Psoas muscle (tissue), 8 donors: ENCODE results near the gene PPP1R12B. TPM values are rescaled to one million over a fixed set of nuclear protein-coding genes. Genes with fewer than 3 reads are reported as not detected.
A peak's percentile ranks its signal among the peaks of the same experiment; 100 is the strongest.
"Not testable (repeated sequence)": the region's sequence is repeated elsewhere in the genome, so short reads cannot be mapped to it uniquely, and the experiment has no call there.

Source experiments
- ATAC-seq, 4 donors: fragments of 200-7000 bp; cut with Tn5 transposase; one replicate each; pipeline ENCODE4 v1.9.1; 2020; ENCODE audit warnings: moderate library complexity in 3 of 4, mild to moderate bottlenecking in 2 of 4
- DNase-seq, 2 donors: peaks; one replicate each; pipeline ENCODE4 v3.0.0-alpha.2; 2020
- H3K27ac ChIP-seq: fragments of 200-600 bp; one replicate; pipeline ENCODE4 v1.8.0; 2022
- H3K27me3 ChIP-seq, 3 donors: fragments of 200-600 bp in 1 of 3; one replicate each; pipeline versions ENCODE4 v1.6.1 to v1.8.0; 2013 to 2022; ENCODE audit warnings: low read length in 2 of 3, mild to moderate bottlenecking in 2 of 3, moderate library complexity in 1 of 3; ENCODE audit not compliant: insufficient read depth in 3 of 3
- H3K36me3 ChIP-seq, 2 donors: fragments of 200-600 bp in 1 of 2; one replicate each; pipeline versions ENCODE4 v1.6.1 to v1.8.0; 2013 to 2022; ENCODE audit warnings: low read depth in 1 of 2, mild to moderate bottlenecking in 1 of 2, moderate library complexity in 1 of 2; ENCODE audit not compliant: insufficient read depth in 1 of 2
- H3K4me1 ChIP-seq: fragments of 200-600 bp; one replicate; pipeline ENCODE4 v1.8.0; 2022
- H3K4me3 ChIP-seq: fragments of 200-600 bp; one replicate; pipeline ENCODE4 v1.8.0; 2022; ENCODE audit warnings: mild to moderate bottlenecking
- H3K9me3 ChIP-seq: fragments of 200-600 bp; one replicate; pipeline ENCODE4 v1.8.0; 2022
- WGBS, 3 donors: extraction: QIAGEN DNeasy Blood & Tissue Kit; methylation state at CpG; one replicate each; pipeline versions ENCODE4 v1.1.6 to v1.1.7; 2013; 5-methylcytosine and 5-hydroxymethylcytosine counted together
- intact Hi-C, 2 donors: fragments of 100-400 bp; cut with DNase I; formaldehyde crosslinking; loops; one replicate each; pipeline versions ENCODE4 v1.11.0 to v1.14.2; 2022
- polyA plus RNA-seq, 3 donors: library from polyadenylated mRNA; stranded (reverse); fragments of 200-250 nt; gene quantifications; one replicate each; pipeline ENCODE4 v1.2.3, GENCODE V29; 2013
- total RNA-seq, 4 donors: library from RNA; stranded (reverse); fragmentation: NEBNext Ultra II Directional in 2 of 4; extraction: Animal tissue kit (Norgen Biotek cat#: 25700) in 2 of 4; gene quantifications; one replicate each; pipeline versions ENCODE4 v1.2.1 to v1.2.4, GENCODE V29; 2021 to 2023
- TF ChIP-seq, protein P1 (sequence below): fragments of 200-600 bp; IDR thresholded peaks from one replicate; pipeline ENCODE4 v1.8.0; 2022; ENCODE audit warnings: antibody characterized with exemption
- donor health status: healthy with polysubstance abuse.
- donor health status: DM: no; HTN: no; CAD: no; lungs with moderate emphysema.
- donor health status: Bipolar disorder and iron deficiency.
- donor health status: healthy.
- donor health status: DM: yes; HTN: yes; CAD: no.
- donor health status: DM: no; HTN: no; CAD: no.
- donor health status: DM: no; HTN: no; CAD: no.
- donor health status: DM: yes; HTN: yes; CAD: no.

Gene PPP1R12B
- total and polyA plus RNA-seq, 7 donors: 8.3 to 189 (median 86.1) TPM

DNA sequence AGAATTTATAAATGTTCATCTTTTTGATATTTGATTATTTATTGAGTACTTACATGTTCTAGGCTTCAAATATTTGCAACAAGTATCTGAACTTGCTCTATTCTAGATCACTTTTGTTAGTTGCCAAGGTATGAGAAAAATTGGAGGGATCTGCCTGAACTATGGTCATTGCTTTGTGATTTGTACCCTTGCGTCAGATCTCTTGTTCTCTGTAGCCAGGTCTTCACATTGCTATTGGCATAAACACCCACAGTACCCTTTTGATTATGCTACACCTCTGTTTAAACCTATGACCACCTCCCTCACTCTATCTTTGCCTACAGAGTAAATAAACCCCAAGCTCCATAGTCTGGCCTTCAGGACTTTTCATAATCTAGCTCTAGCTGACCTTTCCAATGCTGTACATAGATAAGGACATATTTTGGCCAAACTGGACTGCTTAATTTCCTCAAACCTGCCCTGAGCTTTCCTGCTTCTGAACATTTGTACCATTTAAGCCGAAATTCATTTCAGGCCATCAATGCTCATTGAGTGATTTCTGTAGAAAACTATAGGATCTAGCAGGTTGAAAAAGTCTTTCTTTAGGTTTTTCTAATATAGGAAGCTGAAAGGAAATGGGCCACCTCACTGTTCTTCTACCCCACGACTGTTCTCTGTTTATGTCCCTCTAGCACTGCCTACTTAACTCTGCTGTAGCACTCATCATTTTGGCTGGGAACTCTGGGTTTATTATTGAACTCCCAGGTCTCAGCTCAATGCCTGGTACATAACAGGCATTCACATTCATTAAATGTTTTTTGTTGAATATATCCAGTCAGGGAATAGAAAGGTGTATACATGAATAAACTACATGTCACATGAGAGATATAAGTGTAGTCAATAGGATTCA is 84.9 kb downstream of the PPP1R12B start:
- H3K4me3 ChIP-seq: no peak overlapping the region
- intact Hi-C loops: no loop called here
- no peaks in the 10 kb centered on the region for H3K9me3 ChIP-seq
- peaks cover 4% of the 10 kb centered on the region for H3K4me1 ChIP-seq
- 72 to 80% (median 74%) methylated on average over 3 of the region's 3 CpGs for WGBS, 3 donors
- TF ChIP-seq, protein P1, sequence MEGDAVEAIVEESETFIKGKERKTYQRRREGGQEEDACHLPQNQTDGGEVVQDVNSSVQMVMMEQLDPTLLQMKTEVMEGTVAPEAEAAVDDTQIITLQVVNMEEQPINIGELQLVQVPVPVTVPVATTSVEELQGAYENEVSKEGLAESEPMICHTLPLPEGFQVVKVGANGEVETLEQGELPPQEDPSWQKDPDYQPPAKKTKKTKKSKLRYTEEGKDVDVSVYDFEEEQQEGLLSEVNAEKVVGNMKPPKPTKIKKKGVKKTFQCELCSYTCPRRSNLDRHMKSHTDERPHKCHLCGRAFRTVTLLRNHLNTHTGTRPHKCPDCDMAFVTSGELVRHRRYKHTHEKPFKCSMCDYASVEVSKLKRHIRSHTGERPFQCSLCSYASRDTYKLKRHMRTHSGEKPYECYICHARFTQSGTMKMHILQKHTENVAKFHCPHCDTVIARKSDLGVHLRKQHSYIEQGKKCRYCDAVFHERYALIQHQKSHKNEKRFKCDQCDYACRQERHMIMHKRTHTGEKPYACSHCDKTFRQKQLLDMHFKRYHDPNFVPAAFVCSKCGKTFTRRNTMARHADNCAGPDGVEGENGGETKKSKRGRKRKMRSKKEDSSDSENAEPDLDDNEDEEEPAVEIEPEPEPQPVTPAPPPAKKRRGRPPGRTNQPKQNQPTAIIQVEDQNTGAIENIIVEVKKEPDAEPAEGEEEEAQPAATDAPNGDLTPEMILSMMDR: no peak
- no peaks in the 10 kb centered on the region for H3K27me3 ChIP-seq
- no peak overlapping the region for H3K27ac ChIP-seq
- no peak for DNase-seq
- ATAC-seq: no peak
- peaks cover 4 to 96% of the 10 kb centered on the region in 2 donors for H3K36me3 ChIP-seq

DNA sequence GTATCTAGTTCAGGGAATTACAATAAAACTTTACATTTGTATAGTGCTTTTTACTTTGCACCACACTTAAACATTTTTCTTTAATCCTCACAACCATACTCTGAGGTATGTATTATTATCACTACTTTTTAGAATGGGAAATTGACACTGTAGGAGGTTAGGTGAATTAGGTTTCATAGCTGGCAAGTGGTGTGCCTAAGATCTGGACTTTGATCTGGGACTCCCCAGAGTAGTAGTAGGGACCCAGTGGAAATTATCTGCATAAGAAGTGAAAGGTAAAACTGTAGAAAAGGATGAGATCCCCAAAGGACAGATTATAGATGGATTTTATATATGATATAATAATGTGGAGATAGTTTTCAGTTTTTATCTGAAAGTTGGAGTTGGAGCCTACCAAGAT is 85.6 kb downstream of the PPP1R12B start:
- Histone ChIP-seq H3K27ac (no peak overlapping the region), H3K36me3 (peaks cover 4 to 98% of the 10 kb centered on the region in 2 donors), H3K9me3 (no peaks in the 10 kb centered on the region), H3K4me3 (no peak overlapping the region), H3K27me3 (no peaks in the 10 kb centered on the region), H3K4me1 (no peaks in the 10 kb centered on the region)
- no peak for DNase-seq
- TF ChIP-seq, protein P1: no peak
- intact Hi-C loops: no loop called here
- no peak for ATAC-seq

DNA sequence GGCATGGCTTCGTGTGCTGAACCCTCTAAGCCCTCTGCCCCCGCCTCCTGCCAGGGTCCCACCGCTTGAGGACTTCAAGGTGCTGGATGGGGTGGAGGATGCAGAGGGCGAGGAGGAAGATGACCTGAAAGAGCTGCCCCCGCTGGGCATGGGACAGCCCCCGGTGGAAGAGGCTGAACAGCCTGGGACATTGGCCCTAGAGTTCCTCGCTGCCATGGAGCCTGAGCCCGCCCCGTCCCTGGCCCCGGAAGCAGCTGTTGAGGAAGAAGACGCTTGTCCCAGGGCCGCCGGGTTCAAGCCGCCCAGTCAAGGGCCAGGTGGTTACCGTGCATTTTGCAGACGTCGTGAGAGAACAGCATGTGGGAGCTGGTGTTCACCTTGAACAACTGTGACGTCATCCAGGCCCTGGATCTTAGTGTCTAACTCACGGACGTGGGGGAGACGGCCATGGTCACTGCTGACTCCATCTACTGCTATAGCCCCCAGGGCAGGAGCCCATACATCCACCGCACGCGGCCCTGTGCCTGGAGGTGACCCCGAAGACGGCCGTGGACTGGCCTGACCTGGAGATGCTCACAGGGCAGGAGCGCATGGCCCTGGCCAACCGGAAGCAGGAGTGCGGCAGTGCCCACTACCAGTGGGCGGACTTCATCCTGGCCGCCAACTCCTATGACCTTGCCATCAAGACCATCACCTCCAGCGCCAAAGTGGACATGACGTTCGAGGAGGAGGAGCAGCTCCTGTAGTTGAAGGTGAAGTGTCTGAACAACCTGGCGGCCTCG is 90.1 kb downstream of the PPP1R12B start:
- ATAC-seq (peak in 3 of 4 donors; percentile 15 to 22 (median 16)), DNase-seq (peak in 1 of 2 donors; percentile 56)
- Histone ChIP-seq H3K9me3 (no peaks in the 10 kb centered on the region), H3K4me1 (no peaks in the 10 kb centered on the region), H3K27me3 (no peaks in the 10 kb centered on the region), H3K27ac (no peak overlapping the region), H3K4me3 (no peak overlapping the region), H3K36me3 (peaks cover 0 to 99% of the 10 kb centered on the region in 2 donors)
- TF ChIP-seq, protein P1: no peak
- intact Hi-C loops: no loop called here
- WGBS, 3 donors: 95 to 97% (median 95%) methylated on average over 37 of the region's 37 CpGs

DNA sequence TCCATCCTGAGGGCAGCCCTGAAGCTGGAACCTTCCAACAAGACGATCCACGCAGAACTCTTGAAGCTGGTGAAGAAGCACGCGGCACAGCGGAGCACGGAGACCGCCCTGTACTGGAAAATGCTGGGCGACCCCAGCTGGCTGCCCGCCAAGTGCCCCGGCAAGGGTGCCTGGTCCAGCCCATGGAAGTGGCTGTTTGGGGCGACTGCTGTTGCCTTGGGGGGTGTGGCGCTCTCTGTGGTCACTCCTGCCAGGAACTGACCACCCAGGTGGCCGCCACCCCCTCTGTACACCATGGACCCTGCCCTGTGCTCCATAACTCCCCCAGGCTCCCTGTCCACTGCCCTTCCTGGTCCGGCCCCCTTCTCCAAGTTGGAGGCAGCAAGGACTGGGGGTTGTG is 90.8 kb downstream of the PPP1R12B start:
- H3K4me1 ChIP-seq: no peaks in the 10 kb centered on the region
- TF ChIP-seq, protein P1: no peak
- intact Hi-C loops: no loop called here
- H3K9me3 ChIP-seq: no peaks in the 10 kb centered on the region
- H3K36me3 ChIP-seq: peaks cover 0 to 97% of the 10 kb centered on the region in 2 donors
- ATAC-seq (peak in 3 of 4 donors; percentile 24 to 36 (median 28)), DNase-seq (peak in 1 of 2 donors; percentile 52)
- H3K27ac ChIP-seq: no peak overlapping the region
- no peak overlapping the region for H3K4me3 ChIP-seq
- 93 to 97% (median 97%) methylated on average over 14 of the region's 14 CpGs for WGBS, 3 donors
- no peaks in the 10 kb centered on the region for H3K27me3 ChIP-seq

DNA sequence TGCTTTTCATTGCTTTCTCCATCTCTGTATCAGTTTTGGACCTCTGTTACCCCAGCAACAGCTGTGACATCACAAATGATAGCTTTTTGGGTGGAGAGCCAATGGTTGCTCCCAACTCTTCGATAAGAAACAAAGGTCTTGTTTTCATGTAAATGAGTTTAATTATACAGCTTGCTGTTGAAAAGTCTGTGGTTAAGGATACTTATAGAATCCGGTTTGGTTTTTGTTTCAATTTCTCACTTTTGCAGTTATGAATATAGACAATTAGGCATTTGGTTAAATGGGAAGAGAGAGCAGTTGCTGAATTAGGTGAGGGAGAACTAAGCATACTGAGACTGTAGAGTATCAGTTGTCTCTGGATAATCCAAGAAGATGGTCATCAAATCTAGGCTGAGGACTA is 99.6 kb downstream of the PPP1R12B start:
- H3K27ac ChIP-seq, H3K4me3 ChIP-seq, H3K9me3 ChIP-seq, DNase-seq, intact Hi-C loops, H3K27me3 ChIP-seq, ATAC-seq, H3K4me1 ChIP-seq: not testable (repeated sequence)
- peaks cover 0 to 69% of the 10 kb centered on the region in 2 donors for H3K36me3 ChIP-seq
- WGBS, 3 donors: 80 to 87% (median 86%) methylated on average over 2 of the region's 2 CpGs

DNA sequence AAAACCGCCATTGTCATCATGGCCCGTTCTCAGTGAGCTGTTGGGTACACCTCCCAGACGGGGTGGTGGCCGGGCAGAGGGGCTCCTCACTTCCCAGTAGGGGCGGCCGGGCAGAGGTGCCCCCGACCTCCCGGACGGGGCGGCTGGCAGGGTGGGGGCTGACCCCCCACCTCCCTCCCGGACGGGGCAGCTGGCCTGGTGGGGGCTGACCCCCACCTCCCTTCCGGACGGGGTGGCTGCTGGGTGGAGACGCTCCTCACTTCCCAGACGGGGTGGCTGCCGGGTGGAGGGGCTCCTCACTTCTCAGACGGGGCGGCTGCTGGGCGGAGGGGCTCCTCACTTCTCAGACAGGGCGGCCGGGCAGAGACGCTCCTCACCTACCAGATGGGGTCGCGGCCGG is 103.1 kb downstream of the PPP1R12B start:
- not testable (repeated sequence) for DNase-seq, H3K27ac ChIP-seq, H3K9me3 ChIP-seq, H3K27me3 ChIP-seq, ATAC-seq, H3K4me3 ChIP-seq, H3K4me1 ChIP-seq
- intact Hi-C loops: loop anchor here in 1 of 2 donors (10.0 kb wide), 1 partner anchor 107 kb away; the partner anchor contains the start of genes PPP1R12B and UBE2T
- H3K36me3 ChIP-seq: peaks cover 0 to 57% of the 10 kb centered on the region in 2 donors
- 97 to 99% (median 98%) methylated on average over 14 to 23 of the region's 26 CpGs for WGBS, 3 donors
